H1 (cell line): ENCODE results near the gene HLA-E. TPM values are rescaled to one million over a fixed set of nuclear protein-coding genes. Genes with fewer than 3 reads are reported as not detected.

Experiments
- CTCF ChIA-PET: fragments of 300-600 bp; sonication (Branson Sonifier 250); formaldehyde crosslinking; loops from one replicate; lab custom pipeline; 2021; ENCODE audit not compliant: partially characterized antibody; lab: Charles Lee
- POLR2A ChIA-PET: fragments of 300-600 bp; sonication (Branson Sonifier 250); formaldehyde crosslinking; loops from one replicate; lab custom pipeline; 2021; ENCODE audit warnings: inconsistent platforms; ENCODE audit not compliant: partially characterized antibody; lab: Charles Lee
- DNase-seq, 2 experiments: peaks; one replicate each; pipeline versions ENCODE4 v3.0.0 to v3.0.0-alpha.2; 2010 to 2022; ENCODE audit warnings: low spot score in 2 of 2, low read depth in 1 of 2, mixed read lengths in 1 of 2
- FAIRE-seq: peaks from 2 replicates; lab custom pipeline; 2011; peaks lifted over from hg19 to GRCh38; lab: Jason Lieb, UNC
- H2AFZ ChIP-seq: 2 replicates; pipeline ENCODE4 v1.8.1; 2012; ENCODE audit warnings: low read length, inconsistent platforms
- H2AK5ac ChIP-seq: 2 replicates; pipeline ENCODE4 v1.6.1; 2013; ENCODE audit warnings: low read depth, low read length
- H2BK120ac ChIP-seq: replicated peaks from 2 replicates; pipeline ENCODE3; 2013; ENCODE audit warnings: low read depth, low read length, inconsistent platforms
- H2BK12ac ChIP-seq: 2 replicates; pipeline ENCODE4 v1.6.1; 2013; ENCODE audit warnings: low read depth, low read length
- H2BK15ac ChIP-seq: 2 replicates; pipeline ENCODE4 v1.6.1; 2013; ENCODE audit warnings: low read length
- H2BK20ac ChIP-seq: 2 replicates; pipeline ENCODE4 v1.6.1; 2013; ENCODE audit warnings: low read length
- H2BK5ac ChIP-seq: 2 replicates; pipeline ENCODE4 v1.6.1; 2013; ENCODE audit warnings: low read depth, low read length
- H3K14ac ChIP-seq: 2 replicates; pipeline ENCODE4 v1.6.1; 2013; ENCODE audit warnings: inconsistent platforms; ENCODE audit not compliant: insufficient read length
- H3K18ac ChIP-seq: 2 replicates; pipeline ENCODE4 v1.6.1; 2013; ENCODE audit warnings: low read length; ENCODE audit errors: extremely low read depth
- H3K23ac ChIP-seq: 2 replicates; pipeline ENCODE4 v1.6.1; 2013; ENCODE audit warnings: inconsistent platforms; ENCODE audit not compliant: insufficient read length
- H3K23me2 ChIP-seq: 2 replicates; pipeline ENCODE4 v1.6.1; 2013; ENCODE audit warnings: low read depth, low read length
- H3K27ac ChIP-seq: 2 replicates; pipeline ENCODE4 v1.6.1; 2011; ENCODE audit warnings: low read depth, low read length, inconsistent platforms
- H3K27me3 ChIP-seq, 4 experiments: replicated peaks in 1 of 4; 1 replicate in 1 of 4; 2 replicates in 3 of 4; pipeline versions ENCODE4 v1.6.1 to v1.8.1; 2011 to 2013; ENCODE audit warnings: low read length in 3 of 4, mild to moderate bottlenecking in 3 of 4, inconsistent platforms in 2 of 4, mixed read lengths in 2 of 4, moderate library complexity in 1 of 4; ENCODE audit not compliant: control insufficient read depth in 3 of 4, insufficient read depth in 3 of 4; ENCODE audit errors: extremely low read depth in 1 of 4
- H3K36me3 ChIP-seq, 4 experiments: 2 replicates each; pipeline versions ENCODE4 v1.6.1 to v1.8.1; 2011 to 2013; ENCODE audit warnings: mild to moderate bottlenecking in 4 of 4, low read length in 3 of 4, moderate library complexity in 2 of 4, control low read depth in 1 of 4, inconsistent platforms in 1 of 4; ENCODE audit not compliant: insufficient read depth in 4 of 4, control insufficient read depth in 2 of 4
- H3K4ac ChIP-seq: replicated peaks from 2 replicates; pipeline ENCODE3; 2013; ENCODE audit warnings: low read length, low read depth, mixed read lengths, inconsistent platforms; ENCODE audit not compliant: insufficient read length
- H3K4me1 ChIP-seq, 4 experiments: replicated peaks in 1 of 4; 1 replicate in 1 of 4; 2 replicates in 3 of 4; pipeline versions ENCODE4 v1.6.1 to v1.8.1; 2011 to 2013; ENCODE audit warnings: low read length in 3 of 4, inconsistent platforms in 2 of 4, mixed read lengths in 1 of 4; ENCODE audit not compliant: insufficient read depth in 4 of 4, control insufficient read depth in 3 of 4
- H3K4me2 ChIP-seq, 2 experiments: 2 replicates each; pipeline versions ENCODE4 v1.6.1 to v1.8.1; 2011 to 2013; ENCODE audit warnings: low read depth in 2 of 2, low read length in 2 of 2, control low read depth in 1 of 2, inconsistent platforms in 1 of 2, mild to moderate bottlenecking in 1 of 2; ENCODE audit not compliant: insufficient read depth in 1 of 2
- H3K4me3 ChIP-seq, 4 experiments: fragments of 200-600, 300-600 bp in 1 of 4; sonication (generic), shearing (Covaris generic), sonication (Bioruptor Twin) in 1 of 4; 2 replicates each; pipeline versions ENCODE4 v1.5.1 to v1.8.1; 2011 to 2016; ENCODE audit warnings: low read length in 4 of 4, low read depth in 3 of 4, control low read depth in 2 of 4, inconsistent platforms in 2 of 4, mild to moderate bottlenecking in 2 of 4, mixed read lengths in 1 of 4, moderate library complexity in 1 of 4; ENCODE audit not compliant: insufficient read depth in 2 of 4; ENCODE audit errors: extremely low read depth in 1 of 4
- H3K56ac ChIP-seq: replicated peaks from 2 replicates; pipeline ENCODE3; 2013; ENCODE audit warnings: low read depth, mild to moderate bottlenecking, mixed read lengths, low read length, inconsistent platforms; ENCODE audit not compliant: insufficient read length
- H3K79me1 ChIP-seq: 2 replicates; pipeline ENCODE4 v1.6.1; 2013; ENCODE audit warnings: low read depth, low read length, control low read depth
- H3K79me2 ChIP-seq, 2 experiments: 2 replicates each; pipeline versions ENCODE4 v1.6.1 to v1.8.1; 2012 to 2013; ENCODE audit warnings: low read length in 2 of 2, mild to moderate bottlenecking in 2 of 2, inconsistent platforms in 1 of 2; ENCODE audit not compliant: insufficient read depth in 2 of 2, control insufficient read depth in 1 of 2
- H3K9ac ChIP-seq, 4 experiments: replicated peaks in 1 of 4; 1 replicate in 1 of 4; 2 replicates in 3 of 4; pipeline versions ENCODE4 v1.6.1 to v1.8.1; 2011 to 2013; ENCODE audit warnings: low read depth in 3 of 4, low read length in 3 of 4, control low read depth in 2 of 4, mild to moderate bottlenecking in 2 of 4, moderate library complexity in 2 of 4, inconsistent platforms in 1 of 4; ENCODE audit errors: extremely low read depth in 1 of 4
- H3K9me3 ChIP-seq, 2 experiments: 2 replicates each; pipeline versions ENCODE4 v1.6.1 to v1.8.1; 2012 to 2013; ENCODE audit warnings: mild to moderate bottlenecking in 2 of 2, moderate library complexity in 2 of 2, control low read depth in 1 of 2, inconsistent platforms in 1 of 2, low read depth in 1 of 2, low read length in 1 of 2, mixed read lengths in 1 of 2; ENCODE audit not compliant: insufficient read depth in 2 of 2
- H4K20me1 ChIP-seq, 2 experiments: replicated peaks in 1 of 2; 2 replicates each; pipeline versions ENCODE3 to v1.8.1; 2011 to 2013; ENCODE audit warnings: inconsistent platforms in 2 of 2, low read length in 2 of 2, mild to moderate bottlenecking in 1 of 2; ENCODE audit not compliant: insufficient read depth in 2 of 2, control insufficient read depth in 1 of 2
- H4K5ac ChIP-seq: 2 replicates; pipeline ENCODE4 v1.6.1; 2013; ENCODE audit warnings: low read length, low read depth, mixed read lengths, inconsistent platforms; ENCODE audit not compliant: insufficient read length
- H4K8ac ChIP-seq: 2 replicates; pipeline ENCODE4 v1.8.0; 2013; ENCODE audit warnings: mild to moderate bottlenecking, moderate library complexity, low read length, inconsistent platforms; ENCODE audit not compliant: insufficient read depth; ENCODE audit errors: extremely low read depth
- H4K91ac ChIP-seq: replicated peaks from 2 replicates; pipeline ENCODE3; 2013; ENCODE audit warnings: low read length, mixed read lengths, inconsistent platforms; ENCODE audit not compliant: insufficient read length
- BCL11A ChIP-seq, 2 experiments: IDR thresholded peaks; one replicate each; pipeline ENCODE4 v1.6.1; 2011; ENCODE audit warnings: low read depth in 2 of 2, low read length in 2 of 2, mild to moderate bottlenecking in 2 of 2
- CBX5 ChIP-seq: fragments of 300-800, 300-1000 bp; sonication (generic); IDR thresholded peaks from 2 replicates; pipeline ENCODE4 v1.7.1; 2016; ENCODE audit warnings: antibody characterized with exemption, low read length, low read depth
- CHD2 ChIP-seq: IDR thresholded peaks from 2 replicates; pipeline ENCODE4 v1.6.1; 2012; ENCODE audit warnings: low read length, improper control_type of control experiment
- CREB1 ChIP-seq: IDR thresholded peaks from 2 replicates; pipeline ENCODE4 v1.6.1; 2012; ENCODE audit warnings: inconsistent platforms
- CTBP2 ChIP-seq: IDR thresholded peaks from 2 replicates; pipeline ENCODE4 v1.7.0; 2011; ENCODE audit warnings: borderline replicate concordance, mild to moderate bottlenecking, moderate library complexity, mixed read lengths, low read length; ENCODE audit not compliant: insufficient read depth, insufficient read length
- EZH2 ChIP-seq: fragments of 200-600 bp; sonication (generic); IDR thresholded peaks from 2 replicates; pipeline ENCODE4 v1.7.1; 2012; ENCODE audit warnings: low read depth, mild to moderate bottlenecking, moderate library complexity, low read length, inconsistent platforms; ENCODE audit not compliant: severe bottlenecking
- GTF2F1 ChIP-seq: IDR thresholded peaks from 2 replicates; pipeline ENCODE4 v1.6.1; 2012; ENCODE audit warnings: low read depth, low read length, improper control_type of control experiment, borderline replicate concordance
- JUND ChIP-seq: IDR thresholded peaks from 2 replicates; pipeline ENCODE4 v1.6.1; 2011; ENCODE audit warnings: mild to moderate bottlenecking, improper control_type of control experiment, low read length
- KDM4A ChIP-seq: IDR thresholded peaks from one replicate; pipeline ENCODE4 v1.7.1; 2012; ENCODE audit warnings: low read depth, mild to moderate bottlenecking, moderate library complexity, low read length, inconsistent platforms; ENCODE audit not compliant: severe bottlenecking
- NRF1 ChIP-seq: IDR thresholded peaks from 2 replicates; pipeline ENCODE4 v1.6.1; 2011; ENCODE audit warnings: mild to moderate bottlenecking, low read depth, low read length, improper control_type of control experiment
- WGBS, 2 experiments: shearing (Covaris generic) in 1 of 2; methylation state at CpG; one replicate each; pipeline versions ENCODE4 v1.1.6 to v1.1.7; 2013 to 2015; ENCODE audit warnings: low lambda C conversion rate in 2 of 2, mixed read lengths in 2 of 2, inconsistent platforms in 1 of 2, low coverage in 1 of 2, missing lambda C conversion rate in 1 of 2; ENCODE audit not compliant: insufficient replicate concordance in 2 of 2, insufficient coverage in 1 of 2, insufficient read length in 1 of 2; ENCODE audit errors: extremely low coverage in 1 of 2, missing lambda C conversion rate in 1 of 2; 5-methylcytosine and 5-hydroxymethylcytosine counted together
- polyA plus RNA-seq, 7 experiments: library from polyadenylated mRNA; depleted of rRNA in 3 of 7; stranded (reverse) in 5 of 7; unstranded in 2 of 7; fragments of >200 nt in 5 of 7; fragments of 200-250 nt in 2 of 7; gene quantifications; 1 replicate in 5 of 7; 2 replicates in 1 of 7; 4 replicates in 1 of 7; pipeline versions ENCODE4 v1.2.1 to v1.2.3, GENCODE V29; 2011 to 2013; ENCODE audit warnings: missing spikeins in 2 of 7, mixed read lengths in 2 of 7
- total RNA-seq: library from RNA; stranded (reverse); fragmentation: NEBNext Ultra II Directional; extraction: Animal tissue kit (Norgen Biotek cat#: 25700); gene quantifications from 2 replicates; pipeline ENCODE4 v1.2.1, GENCODE V29; 2021
- TF ChIP-seq, protein P1 (sequence below): IDR thresholded peaks from 2 replicates; pipeline ENCODE4 v1.6.1; 2012; ENCODE audit warnings: inconsistent platforms

The HLA-E gene
- total and polyA plus RNA-seq, 2 of the 8 experiments (the other 6 are each of a cell fraction or from before 2014, with no cell fraction given): 20.2 to 28.0 TPM

DNA sequence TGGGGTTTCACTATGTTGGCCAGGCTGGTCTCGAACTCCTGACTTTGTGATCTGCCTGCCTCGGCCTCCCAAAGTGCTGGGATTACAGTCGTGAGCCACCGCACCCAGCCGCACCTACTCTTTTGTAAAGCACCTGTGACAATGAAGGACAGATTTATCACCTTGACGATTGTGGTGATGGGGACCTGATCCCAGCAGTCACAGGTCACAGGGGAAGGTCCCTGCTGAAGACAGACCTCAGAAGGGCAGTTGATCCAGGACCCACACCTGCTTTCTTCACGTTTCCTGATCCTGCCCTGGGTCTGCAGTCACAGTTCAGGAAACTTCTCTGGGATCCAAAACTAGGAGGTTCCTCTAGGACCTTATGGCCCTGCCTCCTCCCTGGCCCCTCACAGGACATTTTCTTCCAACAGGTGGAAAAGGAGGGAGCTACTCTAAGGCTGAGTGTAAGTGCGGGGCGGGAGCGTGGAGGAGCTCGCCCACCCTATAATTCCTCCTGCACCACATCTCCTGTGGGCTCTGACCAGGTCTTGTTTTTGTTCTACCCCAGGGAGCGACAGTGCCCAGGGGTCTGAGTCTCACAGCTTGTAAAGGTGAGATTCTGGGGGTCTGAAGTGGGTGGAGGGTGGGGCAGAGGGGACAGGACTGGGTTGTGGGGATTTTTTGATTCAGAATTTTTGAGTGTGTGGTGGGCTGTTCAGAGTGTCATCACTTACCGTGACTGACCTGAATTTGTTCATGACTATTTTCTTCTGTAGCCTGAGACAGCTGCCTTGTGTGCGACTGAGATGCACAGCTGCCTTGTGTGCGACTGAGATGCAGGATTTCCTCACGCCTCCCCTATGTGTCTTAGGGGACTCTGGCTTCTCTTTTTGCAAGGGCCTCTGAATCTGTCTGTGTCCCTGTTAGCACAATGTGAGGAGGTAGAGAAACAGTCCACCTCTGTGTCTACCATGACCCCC is 3.0 kb downstream of the HLA-E start:
- Histone ChIP-seq H2AFZ (no peak overlapping the region), H4K91ac (no peak overlapping the region), H4K20me1 (peaks cover 0 to 7% of the 10 kb centered on the region in 2 experiments), H3K4me1 (peaks cover 0 to 5% (median 2%) of the 10 kb centered on the region in 4 experiments; a peak in 5 of 7 replicates), H4K5ac (no peak overlapping the region), H3K27me3 (no peaks in the 10 kb centered on the region; a peak in 1 of 7 replicates), H3K14ac (no peak overlapping the region), H3K79me1 (no peaks in the 10 kb centered on the region), H3K23ac (no peak overlapping the region), H3K4me3 (no peak overlapping the region), H2BK12ac (no peak overlapping the region), H3K9me3 (no peaks in the 10 kb centered on the region), H2BK120ac (no peak overlapping the region), H4K8ac (no peak overlapping the region), H2BK20ac (no peak overlapping the region), H3K79me2 (no peaks in the 10 kb centered on the region), H3K18ac (no peak overlapping the region), H3K56ac (no peak overlapping the region), H3K4me2 (no peak overlapping the region), H3K23me2 (no peaks in the 10 kb centered on the region; the same call in 1 of the 2 replicates), H2BK15ac (no peak overlapping the region), H3K9ac (no peak overlapping the region), H2BK5ac (no peak overlapping the region), H3K36me3 (peaks cover 0 to 13% (median 6%) of the 10 kb centered on the region in 4 experiments; a peak in 3 of 8 replicates), H3K4ac (no peak overlapping the region), H2AK5ac (no peak overlapping the region), H3K27ac (no peak overlapping the region)
- ChIA-PET CTCF (interaction anchor here (0.6 to 3.8 kb wide), 19 partner anchors 8 to 367 kb away, joined by 3 to 46 read pairs (median 5); no protein-coding TSS in a partner anchor), POLR2A (interaction anchor here (1.0 to 1.7 kb wide), 4 partner anchors 19 to 65 kb away, joined by 3 to 4 read pairs (median 3); partner anchors contain the start of gene PRR3)
- no peak for FAIRE-seq
- DNase-seq: no peak
- 93% methylated on average over 14 of the region's 16 CpGs; no CpG with 5 or more reads in 1 of the 2 experiments for WGBS, 2 experiments
- TF ChIP-seq EZH2: no peak
- TF ChIP-seq CREB1: no peak
- TF ChIP-seq KDM4A: no peak
- TF ChIP-seq, protein P1, sequence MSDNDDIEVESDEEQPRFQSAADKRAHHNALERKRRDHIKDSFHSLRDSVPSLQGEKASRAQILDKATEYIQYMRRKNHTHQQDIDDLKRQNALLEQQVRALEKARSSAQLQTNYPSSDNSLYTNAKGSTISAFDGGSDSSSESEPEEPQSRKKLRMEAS: no peak
- no peak for TF ChIP-seq GTF2F1
- no peak for TF ChIP-seq JUND
- no peak for TF ChIP-seq NRF1
- TF ChIP-seq CHD2: no peak
- no peak for TF ChIP-seq CBX5
- TF ChIP-seq CTBP2: no peak
- TF ChIP-seq BCL11A (IDR thresholded peaks at IDR 0.05; ENCODE audit: low read depth in 2 of 2, low read length in 2 of 2): no peak
